Right lobe of liver (tissue), 4 donors: ENCODE data around the gene GREM1.

Experiments
- CTCF ChIP-seq, 4 donors: fragments of 200-600 bp in 3 of 4; fragments of 450-650 bp in 1 of 4; IDR thresholded peaks; one replicate each; pipeline versions ENCODE4 v1.5.1 to v1.8.0; 2016 to 2022; ENCODE audit warnings: antibody characterized with exemption in 4 of 4, mild to moderate bottlenecking in 2 of 4
- POLR2A ChIP-seq: fragments of 450-650 bp; IDR thresholded peaks from one replicate; pipeline ENCODE4 v1.6.1; 2017; ENCODE audit warnings: antibody characterized with exemption, mild to moderate bottlenecking
- donor health status: DM: no; HTN: no; CAD: no.
- donor health status: DM: no; HTN: no; CAD: no.
- donor health status: DM: no; HTN: yes; CAD: no.

GRCh38 chr15:32774022-32774421, 56.2 kb downstream of the GREM1 start:
- TF ChIP-seq POLR2A (no peak), CTCF (IDR thresholded peaks at IDR 0.05) (no peak)
